ENCODE data around the gene RAB11A.

Gene RAB11A

DNA sequence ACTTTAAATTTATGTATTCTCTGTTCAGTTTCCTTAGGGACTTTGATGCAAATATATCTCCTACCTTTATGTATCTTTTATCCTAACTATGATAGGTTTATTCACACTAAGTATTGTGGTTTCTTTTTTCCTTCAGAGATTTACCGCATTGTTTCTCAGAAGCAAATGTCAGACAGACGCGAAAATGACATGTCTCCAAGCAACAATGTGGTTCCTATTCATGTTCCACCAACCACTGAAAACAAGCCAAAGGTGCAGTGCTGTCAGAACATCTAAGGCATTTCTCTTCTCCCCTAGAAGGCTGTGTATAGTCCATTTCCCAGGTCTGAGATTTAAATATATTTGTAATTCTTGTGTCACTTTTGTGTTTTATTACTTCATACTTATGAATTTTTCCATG lies 18.3 kb downstream of the RAB11A start:
- DNase-seq, result no peak

DNA sequence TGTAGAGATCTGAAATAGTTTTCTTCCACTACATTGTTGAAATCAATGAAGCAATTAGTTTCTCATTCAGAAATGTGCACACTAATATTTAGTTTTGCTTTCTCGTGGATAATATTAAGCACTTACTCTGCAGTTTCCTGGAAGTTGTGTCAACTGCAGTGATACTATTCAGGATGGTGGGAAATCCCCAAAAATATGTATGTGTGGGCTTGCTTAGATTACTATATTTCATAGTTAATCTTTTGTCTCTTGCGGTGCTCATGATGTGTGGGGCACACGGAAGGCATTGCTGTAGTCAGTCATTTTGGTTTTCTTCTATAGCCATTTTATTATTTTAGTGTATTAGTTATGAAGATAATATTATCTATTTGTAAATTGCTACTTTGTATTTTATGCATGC lies 19.7 kb downstream of the RAB11A start:
- peak; percentile 81 for DNase-seq

DNA sequence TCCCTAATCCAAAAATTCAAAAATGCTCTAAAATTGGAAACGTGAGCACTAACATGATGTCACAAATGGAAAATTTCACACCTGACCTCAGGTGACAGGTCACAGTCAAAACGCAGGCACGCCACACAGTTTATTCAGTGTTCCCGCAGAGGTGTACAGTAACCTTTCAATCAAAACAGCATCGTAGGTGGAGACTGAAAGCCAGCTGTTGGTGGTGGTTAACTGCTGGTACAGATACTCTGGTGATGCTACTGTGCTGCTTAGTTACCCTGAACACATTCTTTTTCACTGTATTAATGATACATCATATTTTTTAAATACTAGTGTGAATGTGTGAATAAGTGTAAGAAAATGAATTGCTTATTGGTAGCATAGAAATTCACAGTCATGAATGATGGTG lies 23.8 kb downstream of the RAB11A start:
- no peak for DNase-seq

DNA sequence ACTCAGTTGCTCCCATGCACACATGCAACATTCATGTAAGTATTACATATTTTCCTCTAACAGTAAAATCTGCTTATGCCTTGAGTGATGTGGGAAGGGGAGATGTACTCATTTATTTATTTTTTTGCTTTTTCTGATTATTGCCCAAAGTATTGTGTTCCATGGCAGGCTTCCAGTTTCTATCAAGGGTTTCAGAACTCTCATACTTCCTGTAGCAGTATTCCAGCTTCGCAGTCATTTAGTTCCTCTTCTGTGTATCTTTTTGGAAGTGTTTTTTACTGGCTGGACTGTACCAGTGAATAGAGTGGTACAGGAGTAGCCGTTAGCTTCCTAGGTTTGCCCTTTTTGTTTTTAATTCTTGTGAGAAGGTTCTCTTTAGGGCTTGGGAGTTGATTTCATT lies 26.9 kb downstream of the RAB11A start:
- DNase-seq, result peak; percentile 33

DNA sequence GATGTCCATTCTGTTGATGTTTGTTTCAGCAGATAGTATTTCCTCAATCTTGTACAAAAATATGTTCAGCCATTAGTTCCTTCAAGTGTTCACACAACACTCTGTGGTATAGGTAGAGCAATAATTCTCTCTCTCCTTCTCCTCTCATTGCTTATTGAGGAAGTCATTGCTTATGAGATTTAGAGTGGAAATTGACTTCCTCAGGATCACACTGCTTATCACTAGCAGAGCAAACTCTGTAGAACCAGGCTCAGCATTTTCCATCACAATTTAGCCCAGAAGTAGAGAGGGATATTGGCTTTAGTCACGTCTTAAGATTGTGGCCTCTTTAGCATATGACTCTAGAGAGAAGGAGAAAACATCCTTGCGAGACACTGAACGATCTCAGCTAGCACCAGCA lies 31.2 kb downstream of the RAB11A start:
- no peak for DNase-seq

DNA sequence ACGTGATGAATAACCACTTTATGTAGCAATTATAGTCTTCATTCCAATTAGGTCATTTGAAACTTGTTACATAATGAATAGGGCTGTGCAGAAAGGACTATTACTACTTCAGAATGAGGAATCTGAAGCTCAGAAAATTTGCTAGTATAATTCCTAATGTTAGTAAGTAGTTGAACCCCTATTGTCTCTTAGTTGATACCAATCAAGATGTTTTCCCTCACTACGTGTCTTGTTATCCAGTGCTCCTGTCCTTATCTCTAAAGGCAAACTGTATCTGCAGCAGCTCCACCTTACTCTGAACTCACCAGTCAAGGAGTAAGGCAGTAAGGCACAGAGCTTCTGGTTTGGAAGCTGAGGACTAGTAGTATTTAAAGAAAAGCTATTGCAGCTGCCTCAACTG lies 32.0 kb downstream of the RAB11A start:
- peak; percentile 24 for DNase-seq

DNA sequence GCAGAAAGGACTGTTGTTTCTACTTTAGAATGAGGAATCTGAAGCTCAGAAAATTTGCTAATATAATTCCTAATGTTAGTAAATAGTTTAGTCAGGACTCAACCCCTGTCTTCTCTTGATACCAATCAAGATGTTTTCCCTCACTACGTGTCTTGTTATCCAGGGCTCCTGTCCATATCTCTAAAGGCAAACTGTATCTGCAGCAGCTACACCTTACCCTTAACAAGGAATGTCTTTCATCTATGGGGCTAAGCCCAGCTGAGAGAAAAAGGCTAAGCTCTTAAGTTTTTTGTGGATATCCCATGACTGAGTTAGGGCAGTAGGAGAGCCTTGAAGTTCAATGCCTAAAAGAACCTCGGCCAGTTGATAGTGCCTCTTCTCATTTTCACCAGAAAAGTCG lies 32.5 kb downstream of the RAB11A start:
- no peak for DNase-seq

DNA sequence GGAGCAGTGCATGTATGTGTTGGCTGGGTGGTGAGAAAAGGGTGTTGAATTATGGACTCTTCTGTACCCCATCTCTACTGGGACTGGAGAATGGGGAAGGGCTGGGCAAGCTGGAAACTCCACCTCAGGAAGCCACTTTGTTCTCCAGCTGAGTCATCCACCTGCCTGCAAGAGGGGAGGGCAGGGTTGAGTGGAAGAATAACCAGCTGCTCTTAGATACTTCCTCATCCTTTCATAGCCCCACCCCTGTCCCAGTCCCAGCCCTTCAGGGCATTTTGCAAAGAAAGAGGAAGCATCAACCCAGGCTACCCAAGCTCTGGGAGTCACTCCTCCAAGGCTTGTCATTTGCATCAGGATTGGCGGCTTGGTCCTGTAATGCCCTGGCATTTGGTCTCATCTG lies 33.1 kb downstream of the RAB11A start:
- DNase-seq, result peak; percentile 92

DNA sequence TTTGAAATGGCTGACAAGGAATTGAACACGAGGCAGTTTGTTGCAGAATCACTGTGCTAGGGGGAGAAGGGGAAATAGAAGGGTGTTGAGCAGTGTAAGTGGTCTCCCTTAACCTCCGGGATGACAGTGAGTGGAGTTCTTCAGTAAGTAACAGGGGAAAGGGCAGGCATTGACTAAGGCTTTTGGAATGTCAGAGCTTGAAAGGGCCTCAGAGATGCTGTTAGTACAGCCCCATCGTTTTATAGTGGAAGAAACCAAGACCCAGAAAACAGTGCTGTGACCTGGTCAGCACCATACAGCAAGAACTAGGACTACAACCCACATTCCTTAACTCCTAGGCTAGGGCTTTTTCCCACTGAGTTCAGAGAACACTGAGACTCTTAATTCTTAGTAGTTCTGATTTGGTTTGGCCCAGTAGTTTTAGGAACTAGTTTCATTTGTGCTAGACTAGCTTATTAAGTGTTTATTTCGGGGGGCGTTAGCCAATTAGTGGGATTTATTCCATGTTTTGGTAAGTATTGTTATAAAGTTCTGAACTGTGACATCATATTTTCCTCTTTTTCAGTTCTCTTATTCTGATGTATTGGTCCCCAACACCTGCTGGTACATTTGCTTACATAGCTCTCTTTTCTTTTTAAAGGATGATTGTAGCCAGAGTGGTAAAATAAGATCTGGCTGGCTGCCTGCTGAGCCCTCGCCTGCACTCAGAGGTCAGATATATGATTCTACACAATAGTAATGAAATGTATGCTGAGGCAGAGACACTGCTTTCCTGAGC lies 34.2 kb downstream of the RAB11A start:
- no peak for DNase-seq

DNA sequence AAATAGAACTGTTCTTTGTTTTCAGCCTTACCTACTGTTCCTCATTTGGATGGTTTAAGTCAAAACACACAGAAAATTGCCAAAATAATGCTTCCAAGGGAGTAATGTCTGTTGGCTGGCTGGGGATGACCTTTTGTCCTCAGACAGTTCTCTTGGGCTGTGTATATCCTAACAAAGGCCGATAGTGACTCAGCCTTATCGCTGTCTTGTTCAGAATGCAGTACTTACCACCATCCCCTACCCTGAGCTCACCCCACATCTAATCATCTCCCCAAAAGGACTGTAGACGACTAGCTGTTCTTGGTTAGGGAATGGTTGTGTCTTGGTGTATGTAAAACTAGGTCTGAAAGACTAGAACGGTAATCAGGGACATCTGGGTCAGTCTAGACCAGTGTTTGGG lies 35.0 kb downstream of the RAB11A start:
- no peak for DNase-seq

DNA sequence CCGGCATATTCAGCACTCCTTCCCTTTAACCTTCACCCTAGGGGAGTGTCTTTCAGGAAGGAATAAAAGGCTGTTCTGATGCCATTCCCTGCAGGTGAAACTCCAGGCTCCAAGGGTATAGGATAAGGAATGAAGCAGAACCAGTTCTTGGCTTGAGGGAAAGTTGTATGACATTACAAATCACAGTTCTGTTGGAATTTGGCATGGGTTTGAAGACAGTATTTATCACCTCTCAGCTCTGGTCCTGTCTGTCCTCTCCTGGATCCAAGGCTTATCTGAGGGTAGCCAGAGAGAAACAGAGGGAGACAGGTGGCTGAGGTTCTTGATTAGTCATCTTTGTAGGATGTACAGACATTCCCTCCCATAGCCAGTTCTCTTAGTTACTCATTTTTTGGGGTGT lies 37.1 kb downstream of the RAB11A start:
- no peak for DNase-seq

DNA sequence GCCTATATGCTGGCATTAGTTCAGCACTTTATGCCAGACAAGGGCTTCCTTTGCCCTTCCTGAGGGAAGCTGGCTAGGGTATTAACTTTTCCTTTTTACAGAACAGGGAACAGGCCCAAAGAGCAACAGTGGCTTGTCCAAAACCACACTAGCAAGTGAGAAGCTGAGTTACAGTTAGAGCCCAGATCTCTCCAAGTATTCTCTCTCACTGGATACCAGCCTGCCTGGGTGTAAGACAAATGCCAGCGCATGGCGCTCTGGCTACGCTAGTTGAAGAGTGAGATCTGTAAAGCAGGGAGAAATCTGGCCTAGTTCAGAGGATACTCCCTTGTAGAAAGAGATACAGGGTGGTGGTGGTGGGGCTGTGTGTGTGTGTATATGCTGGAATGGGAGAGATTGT lies 38.4 kb downstream of the RAB11A start:
- DNase-seq, result no peak

DNA sequence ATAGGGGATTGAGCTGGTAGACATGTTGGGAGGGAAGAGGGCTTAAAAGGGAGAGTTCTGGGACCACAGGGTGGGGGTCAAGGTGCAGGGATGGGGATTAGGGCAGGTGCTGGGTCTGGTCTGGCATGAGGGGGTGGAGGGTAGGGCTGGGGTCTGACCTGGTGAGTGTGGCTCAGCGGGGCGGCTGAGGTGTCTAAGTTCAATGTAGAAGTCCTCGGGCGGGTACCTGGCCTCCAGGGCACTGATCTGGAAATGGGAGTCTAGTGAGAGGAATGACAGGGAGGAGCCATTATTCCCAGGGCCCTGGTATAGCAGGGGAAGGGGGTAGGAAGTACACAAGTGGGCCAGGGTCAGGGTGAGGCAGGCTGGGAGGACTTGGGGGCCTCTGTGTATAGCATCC lies 39.6 kb downstream of the RAB11A start:
- no peak for DNase-seq

DNA sequence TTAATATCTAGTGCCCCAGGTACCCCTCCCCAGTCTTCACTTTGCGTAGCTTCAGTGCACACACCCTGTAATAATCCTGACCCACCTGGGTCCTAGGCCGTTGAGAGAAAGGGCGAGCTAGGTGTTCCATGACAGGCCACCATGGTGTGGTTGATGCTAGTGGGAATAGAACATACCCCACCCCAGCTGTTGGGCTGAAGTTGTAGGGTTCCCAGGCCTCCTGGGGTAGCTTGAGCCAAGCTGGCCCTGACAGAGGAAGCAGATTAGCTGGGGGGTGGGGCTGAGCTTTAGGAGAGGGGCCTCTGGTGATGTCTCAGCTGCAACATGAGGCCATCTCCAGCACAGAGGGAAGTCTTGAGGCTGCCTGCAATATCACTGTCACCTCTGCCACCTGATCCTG lies 40.5 kb downstream of the RAB11A start:
- no peak for DNase-seq

DNA sequence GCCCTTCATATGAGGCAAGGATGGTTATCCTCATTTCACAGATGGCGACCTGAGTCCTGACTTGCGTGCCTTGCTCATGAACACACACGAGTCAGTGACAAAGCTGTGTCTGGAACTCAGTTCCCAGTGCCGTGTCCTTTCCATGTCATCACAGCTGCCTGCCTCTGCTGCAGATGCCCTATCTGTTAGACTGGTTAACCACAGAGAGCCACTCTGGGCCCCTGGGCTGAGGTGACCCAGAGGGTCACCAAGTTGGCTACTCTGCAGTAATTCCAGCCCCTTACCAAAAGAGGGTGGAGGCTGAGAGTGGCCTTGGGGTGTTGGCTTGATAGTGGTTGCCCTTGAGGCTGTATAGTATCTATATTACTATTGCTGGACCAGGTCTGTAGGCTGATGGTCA lies 41.0 kb downstream of the RAB11A start:
- no peak for DNase-seq

DNA sequence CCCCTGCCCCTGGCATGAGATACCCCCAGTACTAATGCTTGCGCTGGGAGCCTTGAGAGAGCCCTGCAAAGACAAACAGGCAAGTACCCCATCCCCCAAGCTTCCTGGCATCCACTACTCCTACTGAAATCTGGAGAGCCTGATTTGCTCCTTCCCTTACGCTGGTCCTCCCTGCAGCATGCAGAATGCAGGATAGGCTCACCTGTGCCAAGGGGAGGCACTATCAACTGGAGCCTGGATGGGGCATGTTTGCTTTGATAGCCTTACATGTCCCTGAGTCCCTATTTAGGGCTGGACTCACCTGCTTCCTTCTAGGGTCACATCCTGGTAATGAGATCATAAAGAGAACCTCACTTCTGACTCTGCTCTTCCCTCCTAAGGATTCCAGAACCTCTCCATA lies 42.9 kb downstream of the RAB11A start:
- no peak for DNase-seq

DNA sequence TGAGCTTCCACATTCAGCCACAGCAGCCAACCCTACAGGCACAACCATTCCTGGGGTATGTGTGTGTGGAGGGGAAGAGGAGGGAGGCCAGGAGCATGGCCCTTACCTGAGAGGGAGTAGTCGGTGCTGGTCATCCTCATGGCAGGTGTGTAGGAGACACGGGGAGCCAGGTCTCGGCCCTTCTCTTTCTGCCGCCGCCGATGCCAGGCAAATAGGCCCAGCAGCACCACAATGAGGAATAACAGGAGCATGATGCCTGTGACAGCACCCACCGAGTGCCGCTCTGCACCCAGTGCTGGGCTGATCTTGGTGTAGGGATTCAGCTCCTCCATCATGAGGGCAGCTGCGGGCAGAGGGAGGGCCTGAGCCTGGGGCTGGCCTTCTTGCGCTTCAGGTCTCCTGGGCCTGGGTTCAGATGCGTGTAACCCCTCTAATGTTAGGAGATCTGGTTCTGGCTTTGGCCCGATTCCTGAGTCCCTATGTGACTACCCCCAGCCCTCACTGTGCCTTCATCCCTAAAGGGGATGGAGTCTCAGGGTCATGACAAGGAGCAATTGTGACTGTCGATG lies 44.4 kb downstream of the RAB11A start:
- no peak for DNase-seq

DNA sequence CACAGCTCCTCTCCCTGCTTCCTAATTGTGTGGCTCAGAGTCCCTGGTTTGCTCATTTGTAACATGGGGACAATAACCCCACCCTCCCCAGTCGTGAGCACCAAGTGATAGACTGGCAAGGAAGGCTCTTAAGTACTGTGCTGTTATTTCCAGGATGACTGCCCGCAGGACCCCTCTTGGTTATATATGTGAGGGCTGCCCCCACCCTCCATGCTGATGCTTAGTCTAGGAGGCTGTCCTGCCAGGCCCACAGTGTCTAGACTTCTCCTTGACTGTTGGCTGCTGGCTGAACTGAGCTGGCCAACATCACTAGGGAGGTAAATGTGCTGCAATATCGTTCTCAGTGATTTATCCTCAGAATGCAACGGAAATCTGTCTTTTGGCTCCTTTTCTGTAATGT lies 45.1 kb downstream of the RAB11A start:
- no peak for DNase-seq

DNA sequence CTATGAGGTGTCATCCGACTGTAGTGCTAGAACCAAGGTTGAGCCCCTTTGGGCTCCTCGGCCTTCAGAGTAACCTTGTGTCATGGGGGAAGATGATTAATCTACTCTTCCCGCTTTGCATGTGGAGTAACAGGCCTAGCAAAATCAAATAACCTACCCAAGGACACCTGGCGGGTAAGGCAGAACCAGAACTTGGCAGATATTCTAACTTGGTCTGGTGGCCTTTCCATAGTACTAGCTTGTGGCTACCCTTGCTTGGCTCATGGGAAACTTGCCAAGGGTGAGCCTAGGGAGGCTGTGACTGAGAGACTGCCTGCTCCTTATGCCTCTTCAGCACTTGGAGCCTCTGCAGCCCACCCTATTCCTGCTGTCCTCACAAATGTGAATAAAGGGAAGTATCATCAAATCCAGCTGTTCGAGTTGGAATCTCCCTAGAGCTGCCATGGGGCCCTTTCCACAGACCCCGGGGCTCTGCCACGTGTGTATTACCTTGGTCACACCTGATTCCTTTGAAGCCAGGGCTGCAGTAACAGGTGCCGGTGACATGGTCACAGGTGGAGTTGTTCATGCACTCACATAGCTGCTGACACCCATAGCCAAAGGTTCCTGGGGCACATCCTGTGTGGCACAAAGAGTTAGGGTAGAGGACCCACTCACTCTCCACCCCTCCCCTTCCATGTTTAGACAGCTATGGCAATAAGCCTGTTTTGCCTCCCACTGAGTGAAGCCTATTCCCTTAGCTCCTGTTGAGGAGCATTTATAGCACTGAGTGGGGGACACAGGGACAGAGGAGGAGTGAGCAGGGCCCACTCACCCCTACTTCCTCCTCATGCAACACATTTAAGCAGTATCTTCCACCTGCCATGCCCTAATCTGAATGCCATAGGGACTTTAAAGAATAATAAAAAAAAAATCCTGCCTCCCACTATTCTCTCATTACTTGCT lies 46.0 kb downstream of the RAB11A start:
- no peak for DNase-seq

DNA sequence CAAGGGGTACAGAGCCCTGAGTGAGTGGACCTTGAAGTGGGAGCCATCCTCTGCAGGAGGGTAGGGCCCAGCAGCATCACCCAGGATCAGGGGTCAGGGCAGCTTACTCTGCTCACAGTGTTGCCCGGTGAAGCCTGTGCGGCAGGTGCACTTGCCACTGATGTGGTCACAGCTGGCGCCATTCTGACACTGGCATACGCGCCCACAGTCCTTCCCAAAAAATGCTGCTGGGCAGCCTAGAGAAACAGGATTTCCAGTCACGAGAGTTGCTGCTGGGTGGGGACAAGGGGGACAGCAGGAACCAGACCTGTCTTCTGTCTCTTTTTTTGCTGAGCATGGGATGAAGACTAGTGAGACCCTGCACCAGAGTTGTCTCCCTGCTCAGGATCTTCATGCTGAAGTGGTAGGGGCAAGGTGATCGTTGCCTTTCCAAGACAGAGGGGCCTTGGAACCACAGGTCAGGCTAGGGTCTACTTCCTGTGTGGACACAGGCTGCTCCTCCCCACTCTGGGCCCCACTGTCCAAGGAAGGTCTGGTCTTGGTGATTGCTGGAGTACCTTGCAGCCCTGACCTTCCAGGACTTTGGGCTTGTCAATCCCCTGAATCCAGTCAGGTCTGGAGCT lies 46.9 kb downstream of the RAB11A start:
- DNase-seq, result no peak

DNA sequence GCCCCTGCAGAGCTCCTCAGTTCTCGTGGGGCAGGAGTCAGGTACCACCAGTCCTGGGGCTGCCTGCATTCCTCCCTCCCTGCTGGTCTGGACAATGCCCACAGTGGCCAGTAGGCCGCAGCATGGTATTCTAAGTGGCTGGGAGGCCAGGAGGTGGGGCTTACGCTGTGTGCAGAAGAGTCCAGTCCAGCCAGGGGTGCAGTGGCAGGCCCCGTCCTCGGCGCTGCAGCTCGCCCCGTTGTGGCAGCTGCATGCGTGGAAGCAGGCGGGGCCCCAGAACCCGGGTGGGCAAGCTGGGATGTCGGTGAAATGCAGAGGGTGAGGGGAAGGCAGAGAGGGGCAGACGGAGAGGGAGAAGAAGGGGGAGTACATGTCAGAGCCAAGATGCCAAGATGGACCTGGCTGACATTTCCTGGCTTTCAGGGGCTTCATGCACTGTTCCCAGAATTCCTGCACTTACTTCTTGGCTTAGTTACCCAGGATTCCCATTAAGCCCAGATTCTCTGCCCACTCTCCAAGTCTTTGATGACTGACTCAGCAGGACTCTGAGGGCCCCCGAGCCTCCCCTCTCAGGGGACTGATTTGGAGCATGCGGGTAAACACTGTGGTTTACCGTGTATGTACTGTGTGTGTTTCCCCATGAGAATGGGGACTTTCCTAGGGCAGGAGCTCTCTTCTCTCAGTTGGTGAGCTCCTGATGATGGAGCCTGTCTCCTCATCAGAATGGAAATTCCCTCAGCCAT lies 47.5 kb downstream of the RAB11A start:
- DNase-seq, result no peak

DNA sequence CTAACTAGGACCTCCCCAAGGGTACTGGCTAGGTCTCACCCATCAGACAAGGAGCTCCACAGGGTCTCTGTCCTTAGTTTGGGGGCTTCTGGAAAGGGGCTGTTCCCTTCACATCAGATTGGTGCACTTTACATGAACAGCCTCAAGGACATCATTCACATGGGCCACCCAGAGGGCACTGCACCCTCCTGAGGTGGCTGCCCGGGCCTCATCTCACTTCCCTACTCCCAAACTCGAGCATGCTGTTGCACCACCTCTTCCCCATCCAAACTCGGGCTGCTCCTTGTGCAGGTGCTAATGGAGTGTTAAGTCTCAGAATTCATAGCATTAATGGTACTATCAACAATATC lies 48.1 kb downstream of the RAB11A start:
- DNase-seq, result no peak

DNA sequence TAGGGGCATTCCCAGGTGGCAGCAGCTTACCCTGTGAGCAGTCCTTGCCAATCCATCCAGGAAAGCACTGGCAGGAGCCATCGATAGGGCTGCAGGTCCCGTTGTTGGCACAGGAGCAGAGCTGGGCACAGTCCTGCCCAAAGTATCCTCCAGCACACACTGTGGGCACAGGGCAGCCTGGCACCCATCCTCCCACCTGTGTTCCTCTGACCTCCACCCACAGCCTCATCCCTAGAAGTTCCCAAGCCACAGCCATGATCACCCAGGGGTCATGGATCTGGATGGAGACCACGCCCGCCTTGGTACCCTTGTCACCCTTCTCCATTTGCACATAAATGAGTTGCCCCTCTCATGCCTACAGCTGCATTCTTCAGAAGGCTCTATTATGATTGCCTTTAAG lies 48.6 kb downstream of the RAB11A start:
- DNase-seq, result no peak

Measured in inflammatory macrophage treated with lipopolysaccharide for 4 hours (primary cell).